Stomach smooth muscle (tissue), 2 donors: ENCODE measurements around the gene ABRACL.

Source experiments
- H3K27ac ChIP-seq: one replicate; pipeline ENCODE4 v1.7.0; 2013; ENCODE audit warnings: mild to moderate bottlenecking, low read length, inconsistent platforms
- H3K27me3 ChIP-seq, 2 donors: one replicate each; pipeline ENCODE4 v1.7.0; 2013; ENCODE audit warnings: low read length in 2 of 2; ENCODE audit not compliant: insufficient read depth in 2 of 2, control insufficient read depth in 1 of 2
- H3K36me3 ChIP-seq, 2 donors: one replicate each; pipeline ENCODE4 v1.7.0; 2013; ENCODE audit warnings: low read length in 2 of 2; ENCODE audit not compliant: control insufficient read depth in 2 of 2, insufficient read depth in 2 of 2
- H3K4me1 ChIP-seq: one replicate; pipeline ENCODE4 v1.7.0; 2013; ENCODE audit warnings: low read length; ENCODE audit not compliant: control insufficient read depth, insufficient read depth
- H3K4me3 ChIP-seq, 2 donors: one replicate each; pipeline ENCODE4 v1.7.0; 2013; ENCODE audit warnings: low read length in 2 of 2
- H3K9ac ChIP-seq, 2 donors: one replicate each; pipeline ENCODE4 v1.7.0; 2013; ENCODE audit warnings: low read length in 2 of 2, mild to moderate bottlenecking in 1 of 2
- H3K9me3 ChIP-seq, 2 donors: one replicate each; pipeline ENCODE4 v1.7.0; 2013; ENCODE audit warnings: low read length in 2 of 2; ENCODE audit not compliant: control insufficient read depth in 2 of 2
- donor health status: healthy.
- donor health status: Pancreatic carcinoma.

The ABRACL gene

GRCh38 chr6:139028658-139029469 lies at the start of gene ABRACL:
Gene ABRACL (plus strand): TSS chr6:139028745. CDS start chr6:139034161, 5,416 bp downstream.
- Histone ChIP-seq H3K4me1 (peaks cover 17% of the 10 kb centered on the region), H3K36me3 (peaks cover 0 to 5% of the 10 kb centered on the region in 2 donors), H3K9me3 (no peaks in the 10 kb centered on the region), H3K9ac (peak within 1 kb of the TSS; percentile 62 to 68), H3K4me3 (peak within 1 kb of the TSS; percentile 81 to 88), H3K27me3 (no peaks in the 10 kb centered on the region), H3K27ac (peak within 1 kb of the TSS; percentile 11)

GRCh38 chr6:138979365-138979764 lies 49.2 kb upstream of the ABRACL start:
- Histone ChIP-seq H3K4me1 (no peaks in the 10 kb centered on the region), H3K27ac (no peak overlapping the region), H3K27me3 (no peaks in the 10 kb centered on the region), H3K4me3 (no peak overlapping the region), H3K36me3 (no peaks in the 10 kb centered on the region), H3K9me3 (no peaks in the 10 kb centered on the region), H3K9ac (no peak overlapping the region)

- Histone ChIP-seq H3K27ac (no peak overlapping the region), H3K36me3 (no peaks in the 10 kb centered on the region), H3K4me1 (no peaks in the 10 kb centered on the region), H3K4me3 (no peak overlapping the region), H3K27me3 (no peaks in the 10 kb centered on the region), H3K9ac (no peak overlapping the region), H3K9me3 (no peaks in the 10 kb centered on the region)
Measured at GRCh38 chr6:138979813-138980668, 48.5 kb upstream of the ABRACL start.

- Histone ChIP-seq H3K36me3 (no peaks in the 10 kb centered on the region), H3K27ac (no peak overlapping the region), H3K9me3 (no peaks in the 10 kb centered on the region), H3K27me3 (no peaks in the 10 kb centered on the region), H3K4me3 (no peak overlapping the region), H3K4me1 (peaks cover 8% of the 10 kb centered on the region), H3K9ac (no peak overlapping the region)
Measured at GRCh38 chr6:138981416-138981815, 47.1 kb upstream of the ABRACL start.

- Histone ChIP-seq H3K9ac (peak overlapping the region; percentile 79 to 86), H3K4me3 (peak overlapping the region; percentile 60 to 89), H3K36me3 (no peaks in the 10 kb centered on the region), H3K4me1 (peaks cover 13% of the 10 kb centered on the region), H3K9me3 (no peaks in the 10 kb centered on the region), H3K27me3 (no peaks in the 10 kb centered on the region), H3K27ac (no peak overlapping the region)
Measured at GRCh38 chr6:138986578-138986977, 42.0 kb upstream of the ABRACL start.

- Histone ChIP-seq H3K27me3 (no peaks in the 10 kb centered on the region), H3K27ac (no peak overlapping the region), H3K9me3 (no peaks in the 10 kb centered on the region), H3K36me3 (no peaks in the 10 kb centered on the region), H3K4me1 (peaks cover 13% of the 10 kb centered on the region), H3K4me3 (peak overlapping the region; percentile 60 to 89), H3K9ac (peak overlapping the region; percentile 79 to 86)
Measured at GRCh38 chr6:138987080-138987642, 41.4 kb upstream of the ABRACL start.

GRCh38 chr6:138987643-138988468 lies 40.7 kb upstream of the ABRACL start, which contains the start of gene REPS1:
Gene REPS1 (minus strand): TSS chr6:138988253. CDS start chr6:138987682, 571 bp downstream.
- Histone ChIP-seq H3K9me3 (no peaks in the 10 kb centered on the region), H3K27ac (peak within 1 kb of the TSS; percentile 58), H3K4me1 (peaks cover 13% of the 10 kb centered on the region), H3K9ac (peak within 1 kb of the TSS; percentile 79 to 86), H3K27me3 (no peaks in the 10 kb centered on the region), H3K36me3 (no peaks in the 10 kb centered on the region), H3K4me3 (peak within 1 kb of the TSS; percentile 67 to 89)

- peak overlapping the region; percentile 65 to 79 for H3K9ac ChIP-seq
- peak overlapping the region; percentile 58 for H3K27ac ChIP-seq
- H3K36me3 ChIP-seq = no peaks in the 10 kb centered on the region
- no peaks in the 10 kb centered on the region for H3K9me3 ChIP-seq
- H3K27me3 ChIP-seq = no peaks in the 10 kb centered on the region
- H3K4me1 ChIP-seq = peaks cover 13% of the 10 kb centered on the region
- peak overlapping the region; percentile 67 to 89 for H3K4me3 ChIP-seq
Measured at GRCh38 chr6:138988469-138988834, 40.1 kb upstream of the ABRACL start.

- Histone ChIP-seq H3K36me3 (no peaks in the 10 kb centered on the region), H3K9ac (no peak overlapping the region), H3K4me3 (no peak overlapping the region), H3K27me3 (no peaks in the 10 kb centered on the region), H3K9me3 (no peaks in the 10 kb centered on the region), H3K27ac (no peak overlapping the region), H3K4me1 (peaks cover 13% of the 10 kb centered on the region)
Measured at GRCh38 chr6:138989098-138989983, 39.2 kb upstream of the ABRACL start.
